GM10248 (cell line): ENCODE measurements around the gene OTUD7B.

ENCODE experiments used
- CTCF ChIA-PET: fragments of 300-600 bp; sonication (Branson Sonifier 250); formaldehyde crosslinking; extraction: SDS; loops from one replicate; lab custom pipeline; 2021; ENCODE audit warnings: antibody characterized with exemption; lab: Yijun Ruan, JAX
- POLR2A ChIA-PET: fragments of 350-650 bp; sonication (Branson Sonifier 250); formaldehyde crosslinking; extraction: SDS; loops from one replicate; lab custom pipeline; 2020; ENCODE audit warnings: antibody characterized with exemption; lab: Yijun Ruan, JAX
- DNase-seq: peaks from one replicate; pipeline ENCODE4 v3.0.0; 2012; ENCODE audit errors: extremely low spot score
- TF ChIP-seq, protein P1 (sequence below): IDR thresholded peaks from 2 replicates; pipeline ENCODE4 v1.5.1; 2012; ENCODE audit warnings: mild to moderate bottlenecking, low read depth; ENCODE audit errors: extremely low read depth, missing control alignments, control extremely low read depth

Gene OTUD7B

DNA sequence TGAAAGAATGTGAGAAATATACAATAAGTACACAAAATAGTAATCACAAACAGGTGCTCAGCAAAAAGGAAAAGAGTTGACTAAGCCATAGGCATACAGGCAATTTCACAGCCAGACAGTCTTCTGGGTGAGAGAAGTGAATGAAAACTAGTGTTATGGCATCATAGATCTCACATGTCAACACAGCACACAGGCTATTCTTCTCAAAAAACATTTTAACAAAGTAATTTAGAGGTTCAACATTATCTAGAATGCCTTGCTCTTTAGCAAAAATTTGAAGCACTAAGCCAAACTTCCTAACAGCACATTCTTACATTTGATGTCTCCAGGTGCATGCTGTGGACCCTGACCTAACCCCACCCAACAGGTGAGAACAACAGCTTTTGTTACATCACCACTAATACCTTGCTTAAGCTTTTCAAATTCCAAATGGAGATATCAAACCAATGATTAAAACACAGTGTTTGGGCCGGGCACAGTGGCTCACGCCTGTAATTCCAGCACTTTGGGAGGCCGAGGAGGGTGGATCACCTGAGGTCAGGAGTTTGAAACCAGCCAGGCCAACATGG, 30.5 kb downstream of the OTUD7B start:
- CTCF ChIA-PET = interaction anchor here (1.0 to 1.5 kb wide), 4 partner anchors 9 to 32 kb away, joined by 3 to 4 read pairs (median 3); no protein-coding TSS in a partner anchor
- POLR2A ChIA-PET = no interaction called here
- TF ChIP-seq, protein P1, sequence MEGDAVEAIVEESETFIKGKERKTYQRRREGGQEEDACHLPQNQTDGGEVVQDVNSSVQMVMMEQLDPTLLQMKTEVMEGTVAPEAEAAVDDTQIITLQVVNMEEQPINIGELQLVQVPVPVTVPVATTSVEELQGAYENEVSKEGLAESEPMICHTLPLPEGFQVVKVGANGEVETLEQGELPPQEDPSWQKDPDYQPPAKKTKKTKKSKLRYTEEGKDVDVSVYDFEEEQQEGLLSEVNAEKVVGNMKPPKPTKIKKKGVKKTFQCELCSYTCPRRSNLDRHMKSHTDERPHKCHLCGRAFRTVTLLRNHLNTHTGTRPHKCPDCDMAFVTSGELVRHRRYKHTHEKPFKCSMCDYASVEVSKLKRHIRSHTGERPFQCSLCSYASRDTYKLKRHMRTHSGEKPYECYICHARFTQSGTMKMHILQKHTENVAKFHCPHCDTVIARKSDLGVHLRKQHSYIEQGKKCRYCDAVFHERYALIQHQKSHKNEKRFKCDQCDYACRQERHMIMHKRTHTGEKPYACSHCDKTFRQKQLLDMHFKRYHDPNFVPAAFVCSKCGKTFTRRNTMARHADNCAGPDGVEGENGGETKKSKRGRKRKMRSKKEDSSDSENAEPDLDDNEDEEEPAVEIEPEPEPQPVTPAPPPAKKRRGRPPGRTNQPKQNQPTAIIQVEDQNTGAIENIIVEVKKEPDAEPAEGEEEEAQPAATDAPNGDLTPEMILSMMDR = no peak

DNA sequence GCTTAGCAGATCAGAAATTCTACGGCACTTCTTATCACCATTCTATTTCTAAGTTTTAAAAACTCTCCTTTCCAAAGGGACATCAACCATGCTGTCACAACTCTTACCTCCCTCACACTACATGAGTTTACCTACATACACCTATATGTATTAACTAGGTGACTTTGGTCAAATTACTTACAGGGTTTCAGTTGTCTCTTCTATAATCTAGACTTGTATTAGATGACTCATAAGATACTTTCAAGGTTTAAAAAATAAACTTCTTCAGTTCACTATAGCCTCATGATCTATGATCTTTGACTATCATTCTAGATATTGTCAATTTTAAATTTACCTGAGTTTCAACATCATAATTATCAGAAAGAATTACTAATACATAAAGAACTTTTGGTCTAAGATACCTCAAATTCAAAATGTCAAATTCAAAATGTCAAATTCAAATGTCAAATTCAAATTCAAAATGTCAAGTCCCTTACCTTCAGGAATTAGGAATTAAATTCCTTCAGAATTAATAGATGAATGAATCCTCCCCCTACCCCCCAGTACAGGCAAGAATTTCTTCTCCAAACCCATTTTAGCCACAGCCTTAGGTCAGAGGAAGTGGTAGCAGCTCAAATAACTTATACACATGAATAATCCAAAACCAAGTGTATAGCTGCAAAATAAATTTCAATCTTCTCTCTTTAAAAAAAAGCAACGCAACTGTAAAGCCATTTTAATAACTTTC, 31.1 kb downstream of the OTUD7B start:
- POLR2A ChIA-PET = no interaction called here
- no peak for DNase-seq
- TF ChIP-seq, protein P1 = no peak
- CTCF ChIA-PET = interaction anchor here (0.6 to 1.5 kb wide), 6 partner anchors 8 to 33 kb away, joined by 3 to 4 read pairs (median 3); no protein-coding TSS in a partner anchor

More for the DNA sequence above, 30.5 kb downstream of the OTUD7B start:
- no peak for DNase-seq

DNA sequence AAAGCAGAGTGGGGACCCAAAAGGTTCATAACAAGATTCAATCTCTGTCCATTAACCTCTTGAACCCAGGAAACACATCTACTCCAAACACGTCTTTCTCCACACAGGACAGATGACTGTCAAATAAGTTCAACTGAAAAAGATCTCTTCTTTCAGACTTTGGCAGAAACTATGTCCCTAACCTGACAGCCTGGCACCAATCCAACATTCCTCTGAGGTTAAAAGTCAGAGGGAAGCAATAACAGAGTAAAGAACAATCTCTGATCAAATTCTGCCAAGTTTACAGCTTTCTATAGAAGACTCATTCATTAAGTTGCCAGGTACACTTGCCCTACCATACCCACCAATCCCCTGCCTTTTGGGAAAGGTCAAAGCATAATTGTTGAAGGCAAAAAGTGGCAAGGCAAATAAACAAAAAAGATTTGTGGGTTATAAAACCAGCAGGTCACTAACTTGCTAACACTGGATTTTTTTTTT, 31.9 kb downstream of the OTUD7B start:
- TF ChIP-seq, protein P1 = no peak
- no peak for DNase-seq
- ChIA-PET POLR2A (no interaction called here), CTCF (interaction anchor here (0.6 to 0.7 kb wide), 2 partner anchors 9 to 16 kb away, joined by 3 read pairs; no protein-coding TSS in a partner anchor)

DNA sequence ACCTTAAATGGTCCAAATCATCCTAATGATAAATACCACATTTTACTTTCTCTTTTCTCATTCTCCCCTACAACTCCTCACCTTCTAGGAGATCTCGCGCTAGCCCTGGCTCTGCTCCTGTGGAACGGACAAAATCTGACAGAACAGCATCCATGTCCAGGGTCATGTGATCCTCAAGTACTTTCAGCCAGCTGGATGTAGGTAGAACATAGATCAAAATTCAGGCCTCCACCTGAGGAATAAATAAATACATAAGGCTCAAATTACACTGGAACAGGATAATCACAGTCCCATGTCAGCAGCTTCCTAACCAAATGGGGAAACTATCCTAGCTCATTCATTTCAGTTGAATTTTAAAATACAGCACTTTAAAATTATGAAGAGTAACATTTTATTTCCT, 33.2 kb downstream of the OTUD7B start:
- no peak for DNase-seq
- ChIA-PET CTCF (interaction anchor here (1.1 kb wide), 1 partner anchor 15 kb away, joined by 7 read pairs; no protein-coding TSS in a partner anchor), POLR2A (no interaction called here)
- TF ChIP-seq, protein P1 = no peak

DNA sequence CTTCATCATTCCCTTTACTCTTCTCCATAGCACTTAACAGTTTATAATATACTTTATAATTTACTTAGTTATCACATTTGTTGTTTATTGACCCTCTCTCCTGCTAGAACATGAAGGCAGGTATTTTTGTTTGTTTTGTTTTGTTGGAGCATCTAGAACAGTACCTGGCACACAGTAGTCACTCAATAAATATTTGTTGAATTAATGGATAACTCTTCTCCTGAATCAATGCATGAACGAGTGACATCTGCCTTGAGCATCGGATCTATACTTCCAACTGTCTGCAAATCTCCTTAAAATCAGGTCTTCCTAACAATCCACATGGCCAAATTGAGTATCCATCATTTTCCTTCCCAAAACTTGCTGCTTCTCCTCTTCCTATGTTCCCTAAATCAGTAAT, 38.0 kb downstream of the OTUD7B start:
- CTCF ChIA-PET = interaction anchor here (1.9 to 2.9 kb wide), 2 partner anchors 10 to 17 kb away, joined by 4 to 11 read pairs; no protein-coding TSS in a partner anchor
- TF ChIP-seq, protein P1 = no peak
- POLR2A ChIA-PET = no interaction called here
- DNase-seq = no peak

DNA sequence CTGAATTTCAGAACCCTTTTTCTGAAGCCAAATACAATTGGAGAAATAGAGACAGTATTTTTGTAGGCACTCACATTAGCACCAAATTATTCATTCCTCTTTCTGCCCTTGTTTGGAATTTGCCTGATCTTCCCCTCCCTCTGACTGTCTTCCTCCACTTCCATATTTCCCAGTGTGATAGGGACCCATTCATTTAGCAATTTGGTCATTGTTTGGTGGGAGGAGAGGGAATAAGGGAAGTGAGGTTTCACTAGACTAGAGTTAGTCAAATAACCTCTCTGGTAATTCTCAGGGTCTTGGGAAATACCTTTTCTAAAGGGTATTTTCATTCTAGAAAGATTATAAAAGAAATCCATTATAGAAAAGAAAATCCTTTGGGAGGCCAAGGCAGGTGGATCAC, 42.9 kb downstream of the OTUD7B start:
- POLR2A ChIA-PET = no interaction called here
- TF ChIP-seq, protein P1 = no peak
- CTCF ChIA-PET = no interaction called here
- no peak for DNase-seq
